Measurements from ENCODE around the gene CTRB1. TPM values are rescaled to one million over a fixed set of nuclear protein-coding genes. Genes with fewer than 3 reads are reported as not detected.

Gene CTRB1
- total and polyA plus RNA-seq, 2 of the 13 experiments (the other 11 are each of a cell fraction or from before 2014, with no cell fraction given): not detected

GRCh38 chr16:75264999-75265910, 46.5 kb downstream of the CTRB1 start (continued):
- TF ChIP-seq ZBTB39 (CRISPR knock-in tag; IDR thresholded peaks at IDR 0.05) (no peak), MTA1 (CRISPR knock-in tag; IDR thresholded peaks at IDR 0.05; ENCODE audit: borderline replicate concordance) (no peak), ZNF772 (CRISPR knock-in tag; IDR thresholded peaks at IDR 0.05) (no peak), MAFK (conservative IDR thresholded peaks at IDR 0.05 in 1 of 2, IDR thresholded peaks at IDR 0.05 in 1 of 2; ENCODE audit: low read length in 2 of 2) (no peak), SNAI1 (CRISPR knock-in tag; IDR thresholded peaks at IDR 0.05; ENCODE audit: borderline replicate concordance) (peak; percentile 73), SPEN (CRISPR knock-in tag; IDR thresholded peaks at IDR 0.05; ENCODE audit: low read depth) (no peak), NFYC (CRISPR knock-in tag; IDR thresholded peaks at IDR 0.05) (no peak), KDM2A (CRISPR knock-in tag; IDR thresholded peaks at IDR 0.05; ENCODE audit: borderline replicate concordance, low read depth) (no peak), ZNF460 (CRISPR knock-in tag; IDR thresholded peaks at IDR 0.05; ENCODE audit: borderline replicate concordance) (no peak), XRCC5 (optimal IDR thresholded peaks at IDR 0.05; ENCODE audit: low read length) (no peak), ZFP62 (CRISPR knock-in tag; IDR thresholded peaks at IDR 0.05) (no peak), RORA (CRISPR knock-in tag; IDR thresholded peaks at IDR 0.05) (no peak), ZNF569 (CRISPR knock-in tag; IDR thresholded peaks at IDR 0.05; ENCODE audit: borderline replicate concordance) (no peak), NFE2 (CRISPR knock-in tag; IDR thresholded peaks at IDR 0.05) (no peak), ZNF512 (CRISPR knock-in tag; IDR thresholded peaks at IDR 0.05) (peak; percentile 57; the same call in 1 of the 2 replicates), CBFB (CRISPR knock-in tag; IDR thresholded peaks at IDR 0.05) (0 out of 2 replicates have a peak, but pooled peaks have one; percentile 27), ZBTB14 (CRISPR knock-in tag; IDR thresholded peaks at IDR 0.05) (no peak), E2F5 (CRISPR knock-in tag; conservative IDR thresholded peaks at IDR 0.05) (no peak), ZNF232 (CRISPR knock-in tag; IDR thresholded peaks at IDR 0.05; ENCODE audit: borderline replicate concordance) (no peak; the same call in 1 of the 2 replicates), THYN1 (CRISPR knock-in tag; IDR thresholded peaks at IDR 0.05; ENCODE audit: borderline replicate concordance, low read depth) (no peak)
